T-helper 2 cell treated with Interferon-gamma antibody and Interleukin-4, amounts not matched to agents 5 μg/mL and 100 μg/mL, for 36 hours (primary cell): Measurements from ENCODE around the gene SYT11.
A peak's percentile ranks its signal among the peaks of the same experiment; 100 is the strongest.

Experiments used
- DNase-seq: peaks from one replicate; pipeline ENCODE4 v3.0.0; 2021; ENCODE audit warnings: low spot score
- H3K27ac Mint-ChIP-seq: one replicate; pipeline ENCODE4 v1.8.0; 2021; ENCODE audit warnings: mild to moderate bottlenecking, mixed read lengths
- H3K27me3 Mint-ChIP-seq: one replicate; pipeline ENCODE4 v1.8.0; 2021; ENCODE audit warnings: low read depth, mixed read lengths
- H3K36me3 Mint-ChIP-seq: one replicate; pipeline ENCODE4 v1.8.0; 2021; ENCODE audit warnings: low read depth, mixed read lengths
- H3K4me1 Mint-ChIP-seq: one replicate; pipeline ENCODE4 v1.8.0; 2021; ENCODE audit warnings: low read depth, mixed read lengths
- H3K4me3 Mint-ChIP-seq: one replicate; pipeline ENCODE4 v1.8.0; 2022; ENCODE audit warnings: mild to moderate bottlenecking, moderate library complexity, mixed read lengths
- H3K9me3 Mint-ChIP-seq: one replicate; pipeline ENCODE4 v1.8.0; 2021; ENCODE audit warnings: mixed read lengths

Gene SYT11

DNA sequence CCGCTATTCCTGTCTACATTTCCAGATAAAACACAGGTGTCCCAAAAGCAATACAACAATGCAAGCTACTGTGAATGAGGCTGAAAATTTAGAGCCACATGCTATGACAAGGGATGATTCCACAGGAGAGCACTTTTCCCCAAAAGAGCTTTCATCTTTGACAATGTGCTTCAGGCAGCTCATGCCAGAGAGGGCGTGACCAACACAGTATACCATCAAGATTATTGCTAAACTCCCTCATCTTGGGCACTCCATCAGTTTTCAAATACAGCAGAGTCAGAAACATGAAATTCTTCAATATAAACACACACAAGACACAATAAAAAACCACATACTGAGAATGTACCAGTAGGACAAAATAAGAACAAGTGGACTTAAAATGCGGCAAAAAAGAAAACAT is 9.0 kb upstream of the SYT11 start:
- H3K36me3 Mint-ChIP-seq, result peaks cover 52% of the 10 kb centered on the region
- H3K9me3 Mint-ChIP-seq, result no peaks in the 10 kb centered on the region
- H3K27ac Mint-ChIP-seq, result peak overlapping the region; percentile 10
- DNase-seq, result no peak
- H3K4me1 Mint-ChIP-seq, result peaks cover 31% of the 10 kb centered on the region
- no peaks in the 10 kb centered on the region for H3K27me3 Mint-ChIP-seq
- H3K4me3 Mint-ChIP-seq, result peak overlapping the region; percentile 5

DNA sequence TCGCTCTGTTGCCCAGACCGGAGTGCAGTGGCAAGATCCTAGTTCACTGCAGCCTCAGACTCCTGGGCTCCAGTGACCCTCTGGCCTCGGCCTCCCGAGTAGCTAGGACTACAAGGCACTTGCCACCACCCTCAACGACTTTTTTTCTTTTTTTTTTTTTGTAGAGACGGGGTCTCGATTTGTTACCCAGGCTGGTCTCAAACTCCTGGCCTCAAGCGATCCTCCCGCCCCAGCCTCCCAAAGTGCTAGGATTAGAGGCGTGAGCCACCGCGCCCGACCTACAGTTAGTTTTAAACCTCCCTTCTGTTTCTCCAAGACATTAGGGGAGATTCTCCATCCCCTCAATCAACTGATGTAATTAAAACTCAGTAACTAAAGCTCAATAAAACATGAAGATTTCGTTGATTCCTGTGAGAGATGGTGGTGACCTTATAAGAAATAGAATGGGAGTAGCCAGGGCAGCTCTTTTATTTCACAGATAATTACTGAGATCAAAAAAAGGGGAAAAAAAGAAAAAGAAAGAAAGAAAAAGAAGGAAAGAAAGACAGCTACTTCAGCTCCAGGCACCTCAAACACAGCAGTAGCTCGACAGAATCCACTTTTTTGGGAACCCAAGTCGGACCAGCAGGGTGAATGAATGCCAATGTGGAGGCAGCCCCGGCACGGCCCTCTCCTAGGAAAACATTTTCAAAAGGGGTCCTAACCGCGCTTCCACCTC is 3.0 kb upstream of the SYT11 start:
- DNase-seq, result no peak
- Mint-ChIP-seq H3K4me1 (peaks cover 52% of the 10 kb centered on the region), H3K27me3 (no peaks in the 10 kb centered on the region), H3K4me3 (peak overlapping the region; percentile 98), H3K27ac (peak overlapping the region; percentile 97), H3K36me3 (peaks cover 25% of the 10 kb centered on the region), H3K9me3 (no peaks in the 10 kb centered on the region)

DNA sequence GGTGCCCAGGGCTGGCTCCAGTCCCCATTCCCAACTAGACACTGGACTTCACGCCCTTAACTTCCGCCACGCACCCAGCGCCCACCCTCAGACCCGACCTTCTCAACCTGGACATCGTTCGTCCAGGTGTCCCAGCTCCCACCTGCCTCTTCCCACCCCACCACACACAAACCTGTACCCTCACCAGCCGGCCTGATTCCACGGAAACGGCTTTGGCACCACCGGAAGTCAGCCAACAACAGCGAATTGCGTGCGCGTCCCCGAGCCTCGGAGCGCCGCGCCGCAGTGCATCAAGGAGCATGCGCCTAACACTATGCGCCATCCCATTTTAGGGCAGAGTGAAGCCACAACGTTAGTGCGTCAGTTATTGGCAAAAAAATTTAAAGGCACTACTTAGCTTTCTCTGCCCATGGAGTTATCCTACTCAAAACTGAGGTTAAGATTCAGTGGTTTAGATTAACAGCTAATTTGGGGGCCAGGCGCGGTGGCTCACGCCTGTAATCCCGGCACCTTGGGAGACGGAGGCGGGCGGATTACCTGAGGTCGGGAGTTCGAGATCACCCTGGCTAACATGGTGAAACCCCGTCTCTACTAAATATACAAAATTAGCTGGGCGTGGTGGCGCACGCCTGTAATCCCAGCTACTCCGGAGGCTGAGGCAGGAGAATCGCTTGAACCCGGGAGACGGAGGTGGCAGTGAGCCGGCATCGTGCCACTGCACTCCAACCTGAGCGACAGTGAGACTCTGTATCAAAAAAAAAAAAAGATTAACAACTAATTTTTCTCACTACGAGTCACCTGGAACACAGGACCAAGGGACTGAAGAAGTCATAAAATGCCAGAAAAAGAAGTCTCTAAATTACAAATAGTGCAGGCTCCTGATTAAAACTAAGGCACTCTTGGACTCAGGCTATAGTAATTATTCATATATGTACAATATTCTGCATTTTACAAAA is 2.1 kb upstream of the SYT11 start, which contains the start of gene GON4L:
TSS of gene GON4L (minus strand) at position 240 of the 956 bp plus-strand sequence. CDS start 3,434 bp downstream, outside the sequence.
- DNase-seq, result peak; percentile 90
- Mint-ChIP-seq H3K27ac (peak within 1 kb of the TSS; percentile 97), H3K4me1 (peaks cover 52% of the 10 kb centered on the region), H3K4me3 (peak within 1 kb of the TSS; percentile 98), H3K27me3 (no peaks in the 10 kb centered on the region), H3K9me3 (no peaks in the 10 kb centered on the region), H3K36me3 (peaks cover 21% of the 10 kb centered on the region)

DNA sequence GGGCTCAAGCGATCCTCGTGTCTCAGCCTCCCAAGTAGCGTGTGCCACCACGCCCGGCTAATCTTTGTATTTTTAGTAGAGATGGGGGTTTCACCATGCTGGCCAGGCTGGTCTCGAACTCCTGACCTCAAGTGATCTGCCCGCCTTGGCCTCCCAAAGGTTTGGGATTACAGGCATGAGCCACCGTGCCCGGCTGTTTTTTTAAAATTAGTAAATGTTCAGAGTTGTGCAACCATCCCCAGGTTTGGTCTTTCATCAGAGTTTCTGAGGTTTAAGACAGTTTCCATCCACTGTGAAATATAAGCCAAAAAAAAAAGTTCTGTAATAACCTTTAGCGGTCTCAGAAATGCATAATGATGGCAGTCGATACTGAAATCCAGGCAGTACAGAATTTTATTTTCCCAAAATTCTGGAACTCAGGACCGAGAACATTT is 550 bp upstream of the SYT11 start:
- peaks cover 12% of the 10 kb centered on the region for H3K36me3 Mint-ChIP-seq

DNA sequence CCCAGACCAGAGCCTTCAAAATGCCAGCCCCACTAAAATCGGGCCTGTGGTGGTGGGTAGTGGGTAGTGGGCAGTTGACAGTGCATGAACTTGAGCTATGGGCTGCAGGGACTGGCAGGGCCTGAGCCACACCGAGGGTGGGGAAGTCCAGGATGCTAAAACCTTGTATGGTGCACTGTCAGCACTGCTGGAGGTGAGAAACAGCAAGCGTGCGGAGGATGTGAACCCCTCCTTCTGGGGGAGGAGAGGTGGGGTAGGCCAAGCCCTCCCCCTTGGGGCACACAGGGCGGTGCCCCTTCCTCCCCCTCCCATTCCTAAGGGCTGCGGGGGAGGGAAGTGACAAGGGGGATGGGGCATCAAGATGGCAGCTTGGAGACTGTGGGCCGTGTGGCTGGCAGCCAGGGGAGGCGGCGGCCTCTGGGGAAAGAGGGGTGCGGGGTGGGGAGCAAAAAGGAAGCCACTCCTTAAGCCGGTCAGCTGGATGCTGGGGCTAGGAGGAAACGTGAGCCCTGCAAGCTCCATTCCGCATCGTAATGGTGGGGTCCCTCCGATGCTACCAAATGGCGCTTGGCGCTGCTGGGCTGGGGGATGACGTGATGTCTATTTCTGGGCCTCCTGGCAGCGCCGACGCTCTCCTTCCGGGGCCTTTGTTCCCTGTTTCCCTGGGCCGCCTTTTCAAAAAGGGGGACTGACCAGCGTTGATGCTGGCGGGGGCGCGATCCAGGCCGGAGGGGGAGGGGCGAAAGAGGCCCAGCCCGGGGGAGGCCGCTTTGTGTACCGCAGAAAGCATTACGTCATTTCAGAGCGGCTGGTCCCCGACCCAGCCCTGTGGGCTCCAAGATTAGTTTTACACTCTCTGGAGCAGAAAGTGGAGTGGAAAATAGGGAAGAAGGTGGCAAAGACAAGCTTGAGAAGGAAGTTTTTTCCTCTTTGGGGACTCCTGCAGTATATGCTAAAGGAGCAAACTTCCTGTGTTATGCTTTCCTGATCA is 809 bp downstream of the SYT11 start:
- H3K27ac Mint-ChIP-seq, result peak overlapping the region; percentile 92
- H3K4me3 Mint-ChIP-seq, result peak overlapping the region; percentile 94
- peaks cover 48% of the 10 kb centered on the region for H3K4me1 Mint-ChIP-seq
- peak; percentile 66 for DNase-seq
- H3K36me3 Mint-ChIP-seq, result peaks cover 7% of the 10 kb centered on the region
- H3K9me3 Mint-ChIP-seq, result no peaks in the 10 kb centered on the region
- H3K27me3 Mint-ChIP-seq, result no peaks in the 10 kb centered on the region

More for the DNA sequence above, 550 bp upstream of the SYT11 start:
- Mint-ChIP-seq H3K9me3 (no peaks in the 10 kb centered on the region), H3K4me3 (peak overlapping the region; percentile 94), H3K27me3 (no peaks in the 10 kb centered on the region), H3K4me1 (peaks cover 49% of the 10 kb centered on the region), H3K27ac (peak overlapping the region; percentile 92)
- DNase-seq, result peak; percentile 27

DNA sequence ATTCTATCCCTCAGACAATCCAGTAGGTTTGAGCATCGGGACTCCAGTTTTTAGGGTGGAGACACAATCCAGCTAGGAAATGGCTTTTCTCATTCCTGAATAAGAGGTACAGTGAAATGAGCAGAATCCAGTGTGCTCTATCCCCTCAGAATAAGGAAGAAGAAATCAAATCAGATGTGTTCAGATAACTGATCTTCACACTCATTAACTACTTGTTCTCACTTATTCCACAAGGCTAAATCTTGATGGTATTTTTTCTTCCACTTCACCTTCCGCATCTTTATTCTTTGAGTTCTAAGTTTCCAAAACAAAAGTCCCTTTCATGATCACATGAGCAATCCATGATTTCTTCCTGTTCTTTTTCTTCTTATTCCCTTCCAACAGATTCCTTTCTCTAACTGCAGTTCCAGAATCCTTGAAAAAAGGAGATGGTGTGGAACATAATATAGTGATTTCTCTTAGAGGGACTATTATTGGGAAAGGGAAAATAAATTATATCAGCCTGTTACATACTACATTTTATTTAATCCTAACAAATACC is 1.7 kb downstream of the SYT11 start:
- DNase-seq, result no peak
- Mint-ChIP-seq H3K27me3 (no peaks in the 10 kb centered on the region), H3K4me3 (peak overlapping the region; percentile 94), H3K36me3 (peaks cover 4% of the 10 kb centered on the region), H3K27ac (peak overlapping the region; percentile 92), H3K4me1 (peaks cover 44% of the 10 kb centered on the region), H3K9me3 (no peaks in the 10 kb centered on the region)

GRCh38 chr1:155861896-155862295 is 2.5 kb downstream of the SYT11 start:
- no peaks in the 10 kb centered on the region for H3K27me3 Mint-ChIP-seq
- H3K27ac Mint-ChIP-seq, result no peak overlapping the region
- H3K9me3 Mint-ChIP-seq, result no peaks in the 10 kb centered on the region
- H3K4me3 Mint-ChIP-seq, result no peak overlapping the region
- peaks cover 4% of the 10 kb centered on the region for H3K36me3 Mint-ChIP-seq
- peaks cover 39% of the 10 kb centered on the region for H3K4me1 Mint-ChIP-seq
- no peak for DNase-seq

- H3K27ac Mint-ChIP-seq, result no peak overlapping the region
- no peak for DNase-seq
- no peaks in the 10 kb centered on the region for H3K9me3 Mint-ChIP-seq
- no peak overlapping the region for H3K4me3 Mint-ChIP-seq
- peaks cover 18% of the 10 kb centered on the region for H3K4me1 Mint-ChIP-seq
- H3K27me3 Mint-ChIP-seq, result no peaks in the 10 kb centered on the region
- peaks cover 2% of the 10 kb centered on the region for H3K36me3 Mint-ChIP-seq
Measured at GRCh38 chr1:155864393-155864792, 5.0 kb downstream of the SYT11 start.

GRCh38 chr1:155867766-155868165 is 8.4 kb downstream of the SYT11 start:
- no peak overlapping the region for H3K4me3 Mint-ChIP-seq
- no peak overlapping the region for H3K27ac Mint-ChIP-seq
- DNase-seq, result no peak
- H3K4me1 Mint-ChIP-seq, result peaks cover 1% of the 10 kb centered on the region
- no peaks in the 10 kb centered on the region for H3K27me3 Mint-ChIP-seq
- H3K36me3 Mint-ChIP-seq, result no peaks in the 10 kb centered on the region
- no peaks in the 10 kb centered on the region for H3K9me3 Mint-ChIP-seq

GRCh38 chr1:155871390-155871789 is 12.0 kb downstream of the SYT11 start:
- Mint-ChIP-seq H3K27me3 (no peaks in the 10 kb centered on the region), H3K36me3 (peaks cover 2% of the 10 kb centered on the region), H3K4me3 (no peak overlapping the region), H3K9me3 (no peaks in the 10 kb centered on the region), H3K27ac (no peak overlapping the region), H3K4me1 (peaks cover 1% of the 10 kb centered on the region)
- no peak for DNase-seq

- no peaks in the 10 kb centered on the region for H3K27me3 Mint-ChIP-seq
- no peak overlapping the region for H3K4me3 Mint-ChIP-seq
- no peak overlapping the region for H3K27ac Mint-ChIP-seq
- DNase-seq, result no peak
- no peaks in the 10 kb centered on the region for H3K9me3 Mint-ChIP-seq
- H3K4me1 Mint-ChIP-seq, result peaks cover 1% of the 10 kb centered on the region
- peaks cover 4% of the 10 kb centered on the region for H3K36me3 Mint-ChIP-seq
Measured at GRCh38 chr1:155872527-155872926, 13.2 kb downstream of the SYT11 start.

GRCh38 chr1:155873860-155874259 is 14.5 kb downstream of the SYT11 start:
- Mint-ChIP-seq H3K4me1 (peaks cover 1% of the 10 kb centered on the region), H3K27ac (no peak overlapping the region), H3K27me3 (no peaks in the 10 kb centered on the region), H3K9me3 (no peaks in the 10 kb centered on the region), H3K4me3 (no peak overlapping the region), H3K36me3 (peaks cover 5% of the 10 kb centered on the region)
- DNase-seq, result no peak

DNA sequence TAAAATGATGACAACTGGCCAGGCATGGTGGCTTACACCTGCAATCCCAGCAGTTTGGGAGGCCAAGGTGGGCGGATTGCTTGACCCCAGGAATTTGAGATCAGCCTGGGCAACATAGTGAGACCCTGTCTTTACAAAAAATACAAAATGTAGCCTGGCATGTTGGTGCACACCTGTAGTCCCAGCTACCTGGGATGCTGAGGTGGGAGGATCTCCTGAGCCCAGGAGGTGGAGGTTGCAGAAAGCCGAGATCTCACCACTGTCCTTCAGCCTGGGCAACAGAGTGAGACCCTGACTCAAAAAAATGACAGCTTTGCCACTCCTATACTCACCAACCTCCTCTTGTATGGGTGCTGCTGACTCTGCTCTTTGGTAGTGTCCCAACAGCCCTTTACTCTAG is 18.6 kb downstream of the SYT11 start:
- H3K4me1 Mint-ChIP-seq, result no peaks in the 10 kb centered on the region
- no peak overlapping the region for H3K4me3 Mint-ChIP-seq
- H3K9me3 Mint-ChIP-seq, result no peaks in the 10 kb centered on the region
- H3K27me3 Mint-ChIP-seq, result no peaks in the 10 kb centered on the region
- no peak for DNase-seq
- no peak overlapping the region for H3K27ac Mint-ChIP-seq
- peaks cover 13% of the 10 kb centered on the region for H3K36me3 Mint-ChIP-seq
